Measurements from ENCODE around the gene FOXQ1.

GRCh38 chr6:1324936-1325335 is 13.0 kb downstream of the FOXQ1 start:
- TF ChIP-seq CTCF (IDR thresholded peaks at IDR 0.05; ENCODE audit: insufficient read depth, low read length) (no peak), POLR2AphosphoS5 (IDR thresholded peaks at IDR 0.05; ENCODE audit: low read depth) (no peak)

All from HL-60 (cell line).